Stimulated activated memory B cell treated with anti-CD40 and anti-IgM and Interleukin-4, amounts not matched to agents 10 μg/mL and 1 μg/mL and 100 μg/mL, for 72 hours (primary cell): Measurements from ENCODE around the gene ACACA.

Source experiments
- ATAC-seq: fragments of 150-1000 bp; cut with Tn5 transposase; 2 replicates; pipeline ENCODE4 v1.10.0; 2021
- H3K27ac Mint-ChIP-seq: one replicate; pipeline ENCODE4 v1.8.0; 2022; ENCODE audit warnings: mild to moderate bottlenecking, mixed read lengths
- H3K27me3 Mint-ChIP-seq: one replicate; pipeline ENCODE4 v1.8.0; 2022; ENCODE audit warnings: mixed read lengths
- H3K36me3 Mint-ChIP-seq: one replicate; pipeline ENCODE4 v1.8.0; 2022; ENCODE audit warnings: mixed read lengths
- H3K4me1 Mint-ChIP-seq: one replicate; pipeline ENCODE4 v1.8.0; 2022; ENCODE audit warnings: mixed read lengths
- H3K4me3 Mint-ChIP-seq: one replicate; pipeline ENCODE4 v1.8.0; 2022; ENCODE audit warnings: mild to moderate bottlenecking, moderate library complexity, mixed read lengths
- H3K9me3 Mint-ChIP-seq: one replicate; pipeline ENCODE4 v1.8.0; 2022; ENCODE audit warnings: mixed read lengths

Gene ACACA

DNA sequence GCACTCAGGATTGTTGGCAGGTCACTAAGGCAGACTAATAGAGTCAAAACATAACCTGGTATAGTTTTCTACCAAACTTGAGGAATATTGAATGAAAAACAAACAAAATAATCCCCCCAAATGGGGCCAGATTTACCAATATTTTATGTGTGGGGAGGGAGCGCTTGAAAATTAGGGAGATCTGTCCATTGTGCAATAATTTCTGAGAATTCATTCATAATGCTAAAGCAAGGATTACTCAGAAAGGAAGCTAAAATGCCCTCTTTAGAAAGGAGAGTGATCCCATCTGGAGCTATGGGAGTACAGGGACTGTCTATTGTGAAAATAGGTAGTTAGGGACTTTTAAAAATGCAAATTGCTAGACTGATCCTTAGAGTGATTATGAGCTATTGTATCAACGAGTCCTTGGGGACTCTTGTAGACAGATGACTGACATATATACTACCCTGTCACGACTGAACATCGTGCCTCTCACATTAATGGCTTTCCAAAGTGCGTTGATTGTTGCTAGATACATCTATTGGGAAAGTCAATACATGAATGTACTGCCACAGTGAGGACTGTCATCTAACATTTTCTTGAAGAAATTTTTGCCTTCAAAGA, 264.2 kb downstream of the ACACA start:
- peaks cover 13% of the 10 kb centered on the region for H3K4me1 Mint-ChIP-seq
- H3K27me3 Mint-ChIP-seq, result no peaks in the 10 kb centered on the region
- no peak overlapping the region for H3K4me3 Mint-ChIP-seq
- peaks cover 36% of the 10 kb centered on the region for H3K36me3 Mint-ChIP-seq
- no peaks in the 10 kb centered on the region for H3K9me3 Mint-ChIP-seq
- H3K27ac Mint-ChIP-seq, result no peak overlapping the region
- no peak for ATAC-seq

DNA sequence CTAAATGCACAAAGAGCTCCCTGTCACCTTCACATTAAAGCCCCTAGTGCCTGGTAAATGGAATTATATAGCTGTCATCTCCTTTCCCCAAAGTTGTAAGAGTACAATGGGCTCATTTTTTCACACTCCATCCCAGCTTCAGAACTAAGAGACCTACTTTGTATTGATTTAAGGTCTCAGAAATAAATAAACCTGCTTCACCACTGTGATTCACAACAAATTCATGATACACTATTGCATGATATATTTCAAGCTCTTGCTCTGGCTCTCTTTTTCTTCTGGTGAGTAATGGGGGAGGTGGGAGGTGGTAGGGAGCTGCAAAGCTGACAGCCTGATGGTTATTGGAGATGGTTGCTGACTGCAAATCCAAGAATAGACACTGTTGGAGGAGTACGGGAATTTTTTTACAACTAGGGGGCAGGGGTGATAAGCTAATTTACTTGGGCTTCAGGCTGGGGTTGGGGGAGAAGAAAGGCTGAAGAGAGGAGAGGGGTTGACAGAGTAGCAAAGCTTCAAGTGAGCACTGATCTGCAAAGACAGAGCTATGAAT, 268.0 kb downstream of the ACACA start:
- no peak for ATAC-seq
- no peaks in the 10 kb centered on the region for H3K27me3 Mint-ChIP-seq
- H3K36me3 Mint-ChIP-seq, result peaks cover 29% of the 10 kb centered on the region
- no peak overlapping the region for H3K4me3 Mint-ChIP-seq
- H3K27ac Mint-ChIP-seq, result no peak overlapping the region
- no peaks in the 10 kb centered on the region for H3K4me1 Mint-ChIP-seq
- H3K9me3 Mint-ChIP-seq, result no peaks in the 10 kb centered on the region

DNA sequence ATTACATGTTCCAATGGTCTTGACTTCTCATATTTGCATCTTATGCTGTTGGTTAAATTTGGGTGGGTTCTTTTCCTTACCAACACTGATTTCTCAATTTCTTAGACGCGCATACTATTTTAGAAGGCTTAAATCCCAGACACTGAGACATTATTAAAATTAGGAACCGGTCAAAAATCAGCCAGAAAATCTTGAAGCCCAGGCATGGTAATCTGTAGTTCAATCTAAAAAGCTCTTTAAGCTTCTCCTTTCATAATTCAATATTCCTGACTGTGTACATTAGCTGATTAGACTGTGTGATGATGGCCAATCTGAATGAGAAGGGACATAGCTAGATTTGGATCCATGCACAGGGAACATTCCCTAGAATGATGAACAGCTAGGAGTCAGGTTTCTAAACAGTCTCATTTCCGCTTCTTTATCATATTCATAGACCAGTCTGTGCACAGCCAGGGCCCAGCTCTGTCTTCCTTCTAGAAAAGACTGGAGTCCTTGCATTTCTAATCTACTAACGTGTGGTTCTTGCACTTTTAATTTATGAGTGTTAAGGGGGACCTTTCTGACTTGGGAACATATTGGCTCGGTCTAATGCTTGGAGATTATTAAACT, 268.6 kb downstream of the ACACA start:
- no peaks in the 10 kb centered on the region for H3K27me3 Mint-ChIP-seq
- peaks cover 25% of the 10 kb centered on the region for H3K36me3 Mint-ChIP-seq
- ATAC-seq, result no peak
- no peak overlapping the region for H3K4me3 Mint-ChIP-seq
- no peaks in the 10 kb centered on the region for H3K9me3 Mint-ChIP-seq
- H3K4me1 Mint-ChIP-seq, result no peaks in the 10 kb centered on the region
- no peak overlapping the region for H3K27ac Mint-ChIP-seq

DNA sequence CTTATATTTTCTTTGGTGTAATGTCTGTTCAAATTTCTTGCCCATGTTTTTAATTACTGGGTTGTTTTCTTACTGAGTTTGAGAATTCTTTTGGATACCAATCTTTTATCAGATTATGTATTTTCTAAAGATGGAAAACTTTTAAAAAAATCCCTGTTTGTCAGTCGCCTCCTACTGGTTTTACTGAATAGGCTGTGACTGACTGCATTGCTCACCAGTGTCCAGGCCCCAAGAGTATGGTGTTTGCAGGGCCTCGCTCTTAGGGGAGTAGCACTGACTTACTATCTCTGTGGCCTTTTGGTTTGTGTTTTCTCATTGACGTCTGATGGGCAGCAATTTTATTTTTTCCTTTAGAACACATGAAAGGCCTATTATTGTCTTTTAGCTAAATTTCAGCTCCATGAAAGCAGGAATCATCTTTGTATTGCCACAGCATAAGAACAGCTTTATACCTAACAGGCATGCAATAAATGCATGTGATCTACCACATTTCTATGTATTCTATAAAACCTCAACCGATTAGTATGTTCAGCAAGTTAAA, 269.5 kb downstream of the ACACA start:
- H3K4me3 Mint-ChIP-seq, result no peak overlapping the region
- no peak overlapping the region for H3K27ac Mint-ChIP-seq
- H3K4me1 Mint-ChIP-seq, result no peaks in the 10 kb centered on the region
- H3K27me3 Mint-ChIP-seq, result no peaks in the 10 kb centered on the region
- H3K9me3 Mint-ChIP-seq, result no peaks in the 10 kb centered on the region
- no peak for ATAC-seq
- peaks cover 30% of the 10 kb centered on the region for H3K36me3 Mint-ChIP-seq

DNA sequence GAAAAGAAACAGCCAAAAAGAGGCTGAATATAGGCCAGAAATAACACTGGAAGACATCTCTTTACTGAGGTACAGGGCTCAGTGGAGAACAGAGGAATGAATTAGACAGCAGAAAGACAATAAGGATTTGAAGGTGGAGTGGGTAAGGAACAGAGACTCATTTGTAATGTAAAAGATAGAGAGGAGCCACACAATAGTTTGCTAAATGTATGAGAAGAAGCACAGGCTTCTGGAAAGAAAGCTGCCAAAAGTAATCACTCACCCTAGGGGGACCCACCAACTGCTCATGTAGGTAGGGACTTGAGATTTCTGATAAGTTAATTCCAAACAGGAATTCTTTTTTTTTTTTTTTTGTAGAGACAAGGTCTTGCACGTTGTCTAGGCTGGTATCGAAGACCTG, 271.1 kb downstream of the ACACA start:
- H3K27me3 Mint-ChIP-seq, result no peaks in the 10 kb centered on the region

DNA sequence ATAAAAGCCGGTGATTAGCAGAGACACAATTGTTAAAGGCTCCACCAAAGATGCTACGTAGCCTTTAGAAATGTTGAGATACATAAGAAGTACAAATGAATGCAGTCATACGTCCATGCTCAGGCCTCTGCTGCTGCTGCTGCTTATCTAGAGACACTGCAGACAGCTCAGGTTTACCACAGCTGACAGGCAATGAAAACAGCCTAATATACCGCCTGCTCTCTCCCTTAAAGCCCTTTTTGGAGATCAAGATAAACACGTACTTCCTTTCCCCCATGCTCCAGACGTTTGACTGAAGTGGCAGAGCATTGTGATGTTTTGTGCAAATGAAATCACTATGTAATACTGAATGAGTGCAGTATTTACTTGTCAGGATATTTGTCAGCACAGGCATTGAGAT, 272.6 kb downstream of the ACACA start:
- Mint-ChIP-seq H3K9me3 (no peaks in the 10 kb centered on the region), H3K4me3 (no peak overlapping the region), H3K27ac (no peak overlapping the region), H3K4me1 (no peaks in the 10 kb centered on the region), H3K36me3 (peaks cover 30% of the 10 kb centered on the region), H3K27me3 (no peaks in the 10 kb centered on the region)
- no peak for ATAC-seq

More for the DNA sequence above, 271.1 kb downstream of the ACACA start:
- H3K4me3 Mint-ChIP-seq, result no peak overlapping the region
- no peaks in the 10 kb centered on the region for H3K9me3 Mint-ChIP-seq
- no peak overlapping the region for H3K27ac Mint-ChIP-seq
- H3K36me3 Mint-ChIP-seq, result peaks cover 27% of the 10 kb centered on the region
- no peak for ATAC-seq
- no peaks in the 10 kb centered on the region for H3K4me1 Mint-ChIP-seq

DNA sequence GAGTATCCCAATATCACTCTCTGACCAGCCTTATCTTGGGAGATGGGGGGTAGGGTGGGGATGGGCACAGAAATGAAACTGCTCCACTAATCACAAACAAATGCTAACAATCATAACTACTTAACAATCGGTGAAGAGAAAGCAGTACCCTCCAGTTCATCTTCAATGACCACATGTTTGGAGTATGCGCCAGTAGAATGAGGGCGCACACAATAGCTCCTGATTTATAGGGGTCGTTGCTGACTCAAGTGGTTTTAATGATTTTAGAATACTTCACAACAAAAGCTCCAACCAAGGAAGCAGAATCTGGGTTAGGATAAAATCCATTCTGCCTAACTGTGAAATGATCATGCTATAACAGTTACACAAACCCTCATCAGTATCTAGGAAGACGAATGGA, 273.5 kb downstream of the ACACA start:
- H3K9me3 Mint-ChIP-seq, result no peaks in the 10 kb centered on the region
- no peak for ATAC-seq
- no peak overlapping the region for H3K27ac Mint-ChIP-seq
- H3K36me3 Mint-ChIP-seq, result peaks cover 26% of the 10 kb centered on the region
- H3K4me3 Mint-ChIP-seq, result no peak overlapping the region
- H3K4me1 Mint-ChIP-seq, result no peaks in the 10 kb centered on the region
- no peaks in the 10 kb centered on the region for H3K27me3 Mint-ChIP-seq

DNA sequence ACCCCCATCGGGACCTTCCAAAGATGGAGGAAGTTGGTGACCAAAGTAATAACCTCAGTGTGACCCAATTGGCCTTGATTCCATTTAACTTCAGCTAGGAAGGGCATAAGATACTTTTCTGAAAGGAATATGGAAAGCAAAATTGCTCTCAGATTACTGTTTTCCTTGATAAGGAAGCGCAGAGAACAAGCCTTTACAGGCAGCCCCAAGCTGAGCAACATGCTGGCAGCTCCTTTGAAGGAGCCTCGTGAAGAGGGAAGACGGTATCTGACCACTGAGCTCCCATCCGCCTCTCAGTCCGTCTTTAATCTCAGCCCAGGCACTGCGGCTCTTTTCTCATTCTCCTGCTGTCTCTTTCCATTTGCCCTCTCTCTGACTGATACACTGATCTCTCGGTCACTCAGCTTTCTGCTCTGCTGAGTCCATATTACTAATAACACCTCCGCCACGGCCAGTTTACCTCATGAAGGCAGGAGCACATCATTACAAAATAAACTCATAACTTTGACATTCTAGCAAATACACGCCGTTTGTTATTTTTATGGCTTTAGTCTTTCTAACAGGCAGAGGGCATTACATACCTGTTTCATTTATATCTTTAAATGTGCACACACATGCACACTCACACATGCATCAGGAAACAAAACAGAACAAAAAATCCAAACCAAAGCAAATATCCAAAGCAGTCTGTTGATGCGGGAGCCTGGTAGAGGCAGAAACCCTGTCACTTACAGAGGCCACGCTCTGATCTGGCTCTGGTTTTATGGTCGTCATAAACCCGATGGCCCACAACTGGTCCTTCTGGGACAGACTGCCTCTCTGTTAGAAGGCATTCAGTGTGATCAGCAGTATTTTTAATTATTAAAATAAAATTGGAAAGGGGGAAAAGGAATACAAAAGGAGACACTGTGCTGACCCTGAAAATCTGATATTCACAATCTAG, 274.7 kb downstream of the ACACA start:
- ATAC-seq, result no peak
- H3K4me3 Mint-ChIP-seq, result no peak overlapping the region
- no peaks in the 10 kb centered on the region for H3K9me3 Mint-ChIP-seq
- H3K4me1 Mint-ChIP-seq, result no peaks in the 10 kb centered on the region
- no peaks in the 10 kb centered on the region for H3K27me3 Mint-ChIP-seq
- peaks cover 34% of the 10 kb centered on the region for H3K36me3 Mint-ChIP-seq
- no peak overlapping the region for H3K27ac Mint-ChIP-seq

DNA sequence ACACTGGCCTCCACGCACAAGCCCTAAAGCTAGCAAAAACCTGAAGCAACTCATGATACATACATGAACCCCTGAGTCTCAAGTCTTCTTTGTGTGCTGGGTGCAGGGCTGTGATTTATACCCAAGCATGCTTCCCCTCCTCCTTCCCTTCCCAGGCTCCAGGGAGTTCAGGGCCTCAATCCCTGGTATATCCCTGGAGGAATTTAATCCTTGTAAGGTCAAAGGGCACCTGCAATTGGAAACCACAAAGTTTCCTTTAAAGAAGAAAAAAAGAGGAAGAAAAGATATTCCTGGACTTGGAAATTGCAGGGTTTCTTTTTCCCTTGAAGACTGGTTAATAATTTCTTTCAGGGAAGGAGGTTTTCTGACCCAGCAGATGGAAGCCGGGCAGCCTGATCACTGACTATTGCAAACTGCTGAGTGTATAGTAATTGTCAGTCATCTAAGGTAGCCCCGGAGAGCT, 275.6 kb downstream of the ACACA start:
- Mint-ChIP-seq H3K4me3 (no peak overlapping the region), H3K36me3 (peaks cover 42% of the 10 kb centered on the region), H3K9me3 (no peaks in the 10 kb centered on the region), H3K27me3 (no peaks in the 10 kb centered on the region), H3K4me1 (no peaks in the 10 kb centered on the region), H3K27ac (no peak overlapping the region)
- ATAC-seq, result no peak

DNA sequence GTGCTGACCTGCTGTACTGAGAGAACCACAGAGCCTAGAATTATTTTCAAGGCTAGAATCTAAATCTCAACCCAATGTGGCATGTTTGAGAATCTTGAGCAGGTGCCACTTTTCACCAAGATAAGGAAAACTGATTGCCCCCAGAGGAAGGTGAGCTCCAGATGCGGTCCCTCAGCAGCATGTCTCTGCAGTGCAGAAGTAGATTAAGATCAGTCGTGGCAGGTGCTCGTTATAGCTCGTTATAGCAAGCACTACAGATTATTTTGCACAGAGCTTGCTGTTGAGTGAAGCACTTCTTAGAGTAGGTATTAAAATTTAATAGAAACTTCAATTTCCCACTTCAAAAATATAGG, 281.8 kb downstream of the ACACA start:
- Mint-ChIP-seq H3K9me3 (no peaks in the 10 kb centered on the region), H3K27me3 (no peaks in the 10 kb centered on the region), H3K4me1 (no peaks in the 10 kb centered on the region), H3K27ac (no peak overlapping the region), H3K4me3 (no peak overlapping the region), H3K36me3 (peaks cover 75% of the 10 kb centered on the region)
- no peak for ATAC-seq

DNA sequence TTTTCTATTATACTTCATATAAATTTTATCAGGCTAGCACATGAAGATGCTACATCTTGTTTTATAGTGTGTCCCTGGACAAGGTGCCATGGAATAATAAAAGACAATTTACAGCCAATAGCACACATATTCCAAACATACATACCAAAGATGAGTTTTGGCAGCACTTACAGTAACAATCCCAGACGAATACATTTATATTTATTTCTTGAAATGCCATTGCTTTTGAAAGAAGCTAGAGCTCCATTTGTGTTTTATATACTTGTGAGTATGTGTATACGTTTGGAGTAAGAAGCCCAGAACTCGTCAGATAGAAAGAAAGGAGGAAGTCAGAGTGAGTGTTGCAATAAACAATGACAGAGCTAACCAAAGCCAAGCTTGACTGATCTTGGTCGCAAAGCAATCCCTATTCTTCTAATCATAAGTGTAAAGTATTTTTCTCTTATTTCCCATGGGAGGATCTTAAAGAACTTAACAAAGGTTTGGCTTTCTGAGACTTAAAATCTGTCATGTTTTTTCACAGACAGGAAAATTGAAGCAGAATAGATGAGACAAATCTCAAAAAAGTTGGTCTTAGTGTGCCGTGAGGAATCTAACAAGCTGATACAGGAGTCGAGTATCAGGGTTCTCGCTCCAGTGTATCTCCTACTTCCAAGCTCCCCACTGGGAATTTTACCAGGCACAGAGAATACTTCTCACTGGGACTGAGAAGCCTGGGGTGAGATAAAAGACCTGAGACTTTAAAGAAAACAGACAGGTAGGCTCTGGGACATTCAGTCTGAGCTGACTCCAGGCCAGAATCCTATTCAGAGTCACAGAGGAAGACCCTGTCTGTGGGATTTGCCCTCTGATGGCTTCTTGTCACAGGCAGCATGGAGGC, 282.5 kb downstream of the ACACA start:
- Mint-ChIP-seq H3K36me3 (peaks cover 75% of the 10 kb centered on the region), H3K4me3 (no peak overlapping the region), H3K4me1 (no peaks in the 10 kb centered on the region), H3K27me3 (no peaks in the 10 kb centered on the region), H3K9me3 (no peaks in the 10 kb centered on the region), H3K27ac (no peak overlapping the region)
- ATAC-seq, result no peak

DNA sequence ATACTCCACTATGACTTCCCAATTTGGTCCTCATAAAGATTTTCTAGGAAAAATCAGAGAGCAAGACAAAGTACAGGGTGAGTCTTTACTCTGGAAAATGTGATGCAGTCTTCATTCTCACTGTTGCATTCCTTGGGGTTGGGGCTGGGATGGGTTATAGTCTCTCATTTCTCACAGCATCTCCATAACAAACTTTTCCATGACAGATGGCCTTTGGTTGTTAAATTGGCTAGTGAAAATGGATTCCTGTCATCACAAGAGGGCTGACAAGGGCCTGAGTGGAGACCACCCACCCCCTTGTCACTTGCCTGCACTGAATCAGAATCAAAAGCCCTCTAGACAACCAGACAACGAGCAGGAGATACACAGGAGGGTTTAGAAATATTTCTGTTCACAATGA, 283.2 kb downstream of the ACACA start:
- no peaks in the 10 kb centered on the region for H3K4me1 Mint-ChIP-seq
- no peak for ATAC-seq
- peaks cover 78% of the 10 kb centered on the region for H3K36me3 Mint-ChIP-seq
- H3K4me3 Mint-ChIP-seq, result no peak overlapping the region
- H3K27me3 Mint-ChIP-seq, result no peaks in the 10 kb centered on the region
- no peaks in the 10 kb centered on the region for H3K9me3 Mint-ChIP-seq
- H3K27ac Mint-ChIP-seq, result no peak overlapping the region

DNA sequence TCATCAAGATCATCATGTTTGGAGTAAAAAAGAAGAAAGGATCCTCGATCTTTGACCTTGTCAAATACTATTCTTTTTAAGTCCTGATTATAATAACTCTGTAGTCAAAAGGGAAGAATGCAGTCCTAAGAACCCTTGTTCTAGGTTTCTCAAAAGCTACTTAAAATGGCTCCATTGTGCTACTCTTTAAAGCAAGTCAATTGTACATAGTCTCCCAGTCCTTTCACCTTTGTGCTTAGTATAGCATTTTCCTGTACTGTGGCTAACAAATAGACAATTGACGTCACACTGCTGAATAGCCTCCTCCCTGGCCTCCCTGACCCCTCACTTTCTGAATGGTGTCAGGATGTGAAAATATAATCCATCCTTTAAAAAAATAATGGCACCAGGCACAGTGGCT, 285.0 kb downstream of the ACACA start:
- Mint-ChIP-seq H3K27ac (no peak overlapping the region), H3K27me3 (no peaks in the 10 kb centered on the region), H3K4me3 (no peak overlapping the region), H3K4me1 (no peaks in the 10 kb centered on the region), H3K9me3 (no peaks in the 10 kb centered on the region), H3K36me3 (peaks cover 77% of the 10 kb centered on the region)
- ATAC-seq, result no peak

DNA sequence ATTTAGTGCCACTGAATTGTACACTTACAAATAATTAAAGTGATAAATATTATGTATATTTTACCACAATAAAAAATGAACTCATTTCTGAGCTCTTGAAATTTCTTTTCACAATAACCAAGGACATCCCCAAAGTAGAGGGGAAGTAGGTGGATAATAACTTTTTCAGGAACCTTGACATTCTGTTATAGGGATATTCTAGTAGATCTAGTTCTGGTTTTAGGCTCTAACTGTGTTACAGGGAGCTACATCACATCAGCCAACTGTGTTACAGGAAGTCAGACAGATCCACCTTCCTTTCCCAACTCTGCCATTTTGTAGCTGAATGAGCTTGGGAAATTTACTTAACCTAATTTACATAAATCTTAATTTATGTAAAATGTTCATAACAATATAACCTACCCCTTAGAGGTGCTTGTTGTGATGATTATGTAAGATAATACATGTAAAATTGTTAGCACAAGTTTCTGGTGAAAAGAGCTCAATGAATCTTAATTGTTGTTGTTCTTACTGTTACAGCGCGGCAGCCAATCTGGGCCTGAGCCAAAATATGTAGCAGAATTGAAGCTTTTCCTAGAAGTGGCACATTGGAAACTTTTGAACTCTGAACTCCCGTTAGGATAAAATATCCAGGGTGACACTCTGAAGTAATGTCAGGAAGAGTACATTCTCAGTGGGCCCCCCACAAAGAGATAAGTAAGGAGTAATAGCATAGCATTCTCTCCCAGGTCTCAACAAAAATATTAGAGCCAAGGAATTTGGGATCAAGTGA, 288.1 kb downstream of the ACACA start:
- H3K4me3 Mint-ChIP-seq, result no peak overlapping the region
- no peak overlapping the region for H3K27ac Mint-ChIP-seq
- peaks cover 68% of the 10 kb centered on the region for H3K36me3 Mint-ChIP-seq

More for the DNA sequence above, 288.1 kb downstream of the ACACA start:
- Mint-ChIP-seq H3K9me3 (no peaks in the 10 kb centered on the region), H3K27me3 (no peaks in the 10 kb centered on the region), H3K4me1 (no peaks in the 10 kb centered on the region)
- ATAC-seq, result no peak
